Adipose tissue (tissue), 3 donors: ENCODE results near the gene FOXO6. TPM values are rescaled to one million over a fixed set of nuclear protein-coding genes. Genes with fewer than 3 reads are reported as not detected.

Source experiments
- H3K27ac ChIP-seq: one replicate; pipeline ENCODE4 v1.5.1; 2013; ENCODE audit warnings: low read depth, low read length
- WGBS, 3 donors: extraction: QIAGEN DNeasy Blood & Tissue Kit; methylation state at CpG; one replicate each; pipeline ENCODE4 v1.1.7; 2013; 5-methylcytosine and 5-hydroxymethylcytosine counted together
- polyA plus RNA-seq, 3 donors: library from polyadenylated mRNA; stranded (reverse); fragments of 200-250 nt; gene quantifications; one replicate each; pipeline ENCODE4 v1.2.3, GENCODE V29; 2013
- donor health status: healthy with polysubstance abuse.
- donor health status: Bipolar disorder and iron deficiency.
- donor health status: healthy.

FOXO6 gene
- polyA plus RNA-seq, 3 donors, result 0.24 to 0.37 (median 0.34) TPM

DNA sequence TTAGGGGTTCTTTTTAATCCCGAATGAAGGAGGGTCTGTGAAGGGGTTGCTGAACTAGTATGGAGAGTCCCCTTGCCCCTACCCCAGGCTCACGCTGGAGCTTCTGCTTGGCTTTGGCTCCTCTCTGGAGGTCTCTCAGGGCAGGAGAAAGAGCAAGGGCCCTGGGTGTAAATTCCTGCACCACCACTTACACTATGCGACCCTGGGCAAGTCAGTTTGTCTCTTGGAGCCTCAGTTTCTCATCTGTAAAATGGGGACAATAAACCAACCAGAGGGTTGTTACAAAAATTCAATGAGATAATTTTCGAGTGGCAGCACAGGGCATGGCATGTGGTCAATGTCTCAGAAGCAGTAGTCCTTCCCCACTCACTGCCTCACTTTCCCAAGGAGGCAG, 11.4 kb downstream of the FOXO6 start:
- 59 to 67% (median 62%) methylated on average over 4 of the region's 4 CpGs for WGBS, 3 donors
- H3K27ac ChIP-seq, result no peak overlapping the region

DNA sequence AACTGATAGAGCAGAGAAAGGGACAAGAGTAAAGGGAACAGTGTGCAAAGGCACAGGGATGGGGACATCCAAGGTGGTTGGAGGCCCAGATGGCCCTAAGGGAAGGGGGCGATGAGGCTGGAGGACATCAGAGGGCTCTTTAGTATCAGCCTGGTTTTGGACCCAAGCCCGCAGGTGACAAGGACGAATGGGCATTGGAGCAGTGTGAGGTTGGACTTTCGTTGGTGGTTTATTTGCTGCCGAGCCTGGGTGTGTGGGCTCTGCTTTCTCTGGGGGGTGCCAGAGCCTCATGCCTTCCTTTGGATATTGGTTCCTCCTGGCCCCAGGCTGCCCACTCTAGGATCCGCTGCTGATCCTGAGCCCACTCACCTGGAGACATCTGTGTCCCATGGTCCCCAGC, 12.1 kb downstream of the FOXO6 start:
- H3K27ac ChIP-seq, result no peak overlapping the region
- WGBS, 3 donors, result 69 to 85% (median 85%) methylated on average over 6 of the region's 6 CpGs

DNA sequence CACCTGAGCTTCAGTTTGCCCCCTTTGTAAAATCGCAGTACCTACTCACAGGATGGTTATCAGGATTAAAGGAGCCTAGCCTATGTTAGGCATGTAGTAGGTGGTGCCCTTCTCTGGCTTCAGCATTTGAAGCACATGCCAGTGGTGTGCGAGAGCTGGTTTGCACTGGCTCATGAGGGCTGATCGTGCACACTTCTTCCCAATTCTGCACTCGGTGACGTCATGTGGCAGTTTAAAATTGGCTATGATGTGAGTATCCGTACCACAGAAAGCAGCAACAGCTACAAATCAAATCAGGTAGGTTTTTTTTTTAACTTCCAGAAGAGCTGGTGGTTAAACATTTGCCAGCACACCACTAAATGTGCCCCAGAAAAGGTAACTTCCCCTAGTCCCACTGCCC, 13.5 kb downstream of the FOXO6 start:
- H3K27ac ChIP-seq, result no peak overlapping the region
- 72 to 90% (median 86%) methylated on average over 6 of the region's 6 CpGs for WGBS, 3 donors

DNA sequence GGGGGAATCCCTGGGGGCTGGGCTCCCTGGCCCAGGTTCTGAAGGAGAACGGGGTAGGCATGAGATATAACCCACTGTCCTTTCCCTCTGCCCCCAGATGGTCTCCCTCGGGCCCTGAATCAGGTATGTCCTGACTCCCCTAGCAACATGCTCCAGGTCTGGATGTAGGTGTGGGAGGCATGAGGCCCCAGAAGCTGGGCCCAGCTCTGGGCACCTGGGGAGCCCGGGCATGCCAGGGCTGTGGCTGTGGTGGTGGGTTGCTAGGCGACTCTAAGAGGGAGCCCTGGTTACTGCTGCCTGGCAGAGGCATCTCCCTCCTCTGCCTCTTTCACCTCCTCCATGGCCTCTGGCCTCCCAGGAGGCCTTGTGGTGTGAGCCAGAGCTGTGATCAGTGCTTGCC, 16.2 kb downstream of the FOXO6 start:
- 78 to 85% (median 85%) methylated on average over 4 of the region's 4 CpGs for WGBS, 3 donors
- no peak overlapping the region for H3K27ac ChIP-seq

DNA sequence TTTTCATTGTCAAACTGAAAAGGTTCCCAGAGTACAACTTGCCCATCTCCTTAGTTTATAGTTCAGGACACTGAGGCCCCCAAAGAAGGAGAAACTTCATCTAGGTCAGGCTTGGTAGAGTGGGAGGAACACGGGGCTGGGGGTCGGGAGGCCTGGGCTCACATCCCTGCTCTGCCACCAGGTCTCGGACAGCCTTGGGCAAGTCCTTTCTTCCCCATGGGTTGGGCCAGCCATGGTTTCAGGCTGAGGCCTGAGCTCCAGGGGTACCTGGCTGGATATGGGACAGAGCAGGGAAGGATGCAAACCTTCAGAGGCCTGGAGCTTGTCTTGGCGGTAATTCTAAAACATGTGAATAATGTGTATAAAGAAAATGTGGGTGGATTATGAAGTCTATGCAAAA, 17.0 kb downstream of the FOXO6 start:
- 83 to 92% (median 91%) methylated on average over 4 of the region's 4 CpGs for WGBS, 3 donors
- no peak overlapping the region for H3K27ac ChIP-seq

DNA sequence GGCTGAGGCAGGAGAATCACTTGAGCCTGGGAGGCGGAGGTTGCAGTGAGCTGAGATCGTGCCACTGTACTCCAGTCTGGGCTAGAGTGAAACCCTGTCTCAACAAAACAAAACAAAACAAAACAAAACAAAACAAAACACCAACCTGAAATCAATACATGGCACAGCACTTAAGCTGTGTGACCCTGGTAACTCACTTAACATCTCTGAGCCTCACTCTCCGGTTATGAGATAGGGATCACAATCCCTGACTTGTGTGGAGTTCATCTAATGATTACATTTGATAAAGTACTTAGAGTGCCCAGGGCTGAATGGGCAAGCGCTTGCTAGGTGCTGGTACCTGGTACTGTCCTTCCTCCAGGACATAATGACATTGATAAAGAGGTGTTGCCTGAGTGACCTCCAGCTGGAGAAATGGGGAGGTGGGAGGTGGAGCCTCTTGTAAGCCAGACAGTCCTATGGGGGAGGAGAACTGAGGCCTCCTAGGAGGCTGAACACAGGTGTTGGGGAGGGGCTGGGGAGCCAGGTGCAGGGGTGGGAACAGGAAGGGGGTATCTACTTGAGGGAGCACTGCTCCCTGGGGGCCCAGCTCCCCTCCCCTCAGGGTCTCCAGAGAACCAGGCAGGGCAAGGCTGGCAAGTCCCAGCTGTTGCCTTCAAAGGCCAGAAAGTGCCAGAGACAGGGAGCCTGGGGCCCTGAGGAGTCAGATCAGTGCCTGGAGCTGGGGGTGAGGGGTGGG, 17.9 kb downstream of the FOXO6 start:
- WGBS, 3 donors, result 87 to 94% (median 94%) methylated on average over 4 of the region's 4 CpGs
- H3K27ac ChIP-seq, result no peak overlapping the region

DNA sequence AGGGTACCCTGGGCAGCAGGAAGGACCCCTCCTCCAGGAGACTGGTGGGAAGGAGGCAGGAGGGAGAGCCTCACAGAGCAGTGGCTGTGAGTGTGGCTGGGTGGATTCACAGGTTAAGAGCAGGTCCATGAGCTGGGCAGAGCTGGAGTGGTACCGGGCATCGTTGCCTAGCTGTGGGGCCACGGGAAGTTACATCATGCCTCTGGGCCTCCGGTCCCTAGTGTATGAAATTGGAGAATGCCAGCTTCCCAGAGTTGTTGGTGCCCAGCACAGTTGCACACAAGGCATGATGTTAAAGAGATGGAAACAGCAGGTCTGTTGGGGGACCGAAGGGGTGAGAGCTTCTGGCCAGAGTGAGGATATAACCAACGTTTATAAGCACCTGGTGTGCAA, 18.5 kb downstream of the FOXO6 start:
- H3K27ac ChIP-seq, result no peak overlapping the region
- 42 to 65% (median 53%) methylated on average over 6 of the region's 6 CpGs for WGBS, 3 donors

DNA sequence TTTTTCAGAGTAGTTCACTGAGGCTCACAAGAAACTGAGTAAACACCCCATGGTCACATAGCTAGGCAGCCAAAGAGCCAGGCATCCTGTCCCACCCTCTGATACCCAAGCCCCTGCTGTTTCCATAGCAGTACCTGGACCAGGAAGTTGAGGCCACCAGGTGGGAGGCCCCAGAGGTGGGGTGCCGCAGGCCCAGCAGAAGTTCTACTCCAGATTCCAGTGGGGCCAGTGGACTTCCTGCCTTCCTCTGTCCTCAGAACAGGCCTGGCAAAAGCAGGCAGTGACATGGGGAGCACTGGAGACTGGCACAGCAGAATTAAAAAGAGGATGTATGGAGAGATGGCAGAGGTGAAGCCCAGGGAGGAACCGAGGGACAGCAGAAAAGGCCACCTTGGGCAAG, 19.0 kb downstream of the FOXO6 start:
- 65 to 85% (median 66%) methylated on average over 2 of the region's 2 CpGs for WGBS, 3 donors
- H3K27ac ChIP-seq, result no peak overlapping the region

DNA sequence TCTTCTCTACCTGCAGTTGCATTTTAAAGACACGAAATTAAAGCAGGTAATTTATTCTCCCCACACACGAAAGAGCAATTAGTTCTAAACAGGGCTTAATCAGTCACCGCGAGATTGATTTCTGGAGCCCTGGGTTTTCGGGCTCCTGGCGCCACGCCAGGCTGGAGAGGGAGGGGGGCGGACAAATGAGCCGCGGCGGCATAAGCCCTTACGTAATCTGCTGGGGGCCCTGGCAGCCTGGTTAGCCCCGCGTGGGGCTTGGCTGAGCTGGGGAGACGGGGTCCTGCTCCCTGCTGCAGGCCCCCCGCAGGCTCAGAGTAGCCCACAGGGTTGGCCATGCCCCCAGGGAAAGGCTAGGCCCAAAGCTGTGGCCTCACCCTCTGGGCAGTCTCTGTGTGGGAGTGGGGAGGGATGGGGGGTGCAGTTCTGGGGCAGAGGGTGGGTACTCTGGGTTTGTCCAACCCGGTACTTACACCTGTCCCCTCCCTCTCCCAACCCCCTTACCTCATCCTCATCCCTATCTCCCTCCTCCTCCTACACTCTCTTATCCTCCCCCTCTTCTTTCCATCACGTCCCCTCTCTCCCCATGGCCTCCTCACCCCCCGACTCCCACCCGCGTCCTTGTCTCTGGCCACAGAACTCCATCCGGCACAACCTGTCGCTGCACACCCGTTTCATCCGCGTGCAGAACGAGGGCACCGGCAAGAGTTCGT, 19.9 kb downstream of the FOXO6 start:
- H3K27ac ChIP-seq, result no peak overlapping the region
- WGBS, 3 donors, result 7 to 18% (median 8%) methylated on average over 28 to 29 of the region's 29 CpGs

DNA sequence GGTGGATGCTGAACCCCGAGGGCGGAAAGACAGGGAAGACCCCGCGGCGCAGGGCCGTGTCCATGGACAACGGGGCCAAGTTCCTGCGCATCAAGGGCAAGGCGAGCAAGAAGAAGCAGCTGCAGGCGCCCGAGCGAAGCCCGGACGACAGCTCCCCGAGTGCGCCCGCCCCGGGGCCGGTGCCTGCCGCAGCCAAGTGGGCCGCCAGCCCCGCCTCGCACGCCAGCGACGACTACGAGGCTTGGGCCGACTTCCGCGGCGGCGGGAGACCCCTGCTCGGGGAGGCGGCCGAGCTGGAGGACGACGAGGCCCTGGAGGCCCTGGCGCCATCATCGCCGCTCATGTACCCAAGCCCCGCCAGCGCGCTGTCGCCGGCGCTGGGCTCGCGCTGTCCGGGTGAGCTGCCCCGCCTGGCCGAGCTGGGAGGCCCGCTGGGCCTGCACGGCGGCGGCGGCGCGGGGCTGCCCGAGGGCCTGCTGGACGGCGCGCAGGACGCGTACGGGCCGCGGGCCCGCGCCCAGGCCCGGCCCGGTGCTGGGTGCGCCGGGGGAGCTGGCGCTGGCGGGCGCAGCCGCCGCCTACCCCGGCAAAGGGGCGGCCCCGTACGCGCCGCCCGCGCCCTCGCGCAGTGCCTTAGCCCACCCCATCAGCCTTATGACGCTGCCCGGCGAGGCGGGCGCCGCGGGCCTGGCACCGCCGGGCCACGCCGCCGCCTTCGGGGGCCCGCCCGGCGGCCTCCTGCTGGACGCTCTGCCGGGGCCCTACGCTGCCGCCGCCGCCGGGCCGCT, 20.7 kb downstream of the FOXO6 start:
- H3K27ac ChIP-seq, result peak overlapping the region; percentile 60
- WGBS, 3 donors, result 2 to 10% (median 2%) methylated on average over 60 to 110 of the region's 112 CpGs

DNA sequence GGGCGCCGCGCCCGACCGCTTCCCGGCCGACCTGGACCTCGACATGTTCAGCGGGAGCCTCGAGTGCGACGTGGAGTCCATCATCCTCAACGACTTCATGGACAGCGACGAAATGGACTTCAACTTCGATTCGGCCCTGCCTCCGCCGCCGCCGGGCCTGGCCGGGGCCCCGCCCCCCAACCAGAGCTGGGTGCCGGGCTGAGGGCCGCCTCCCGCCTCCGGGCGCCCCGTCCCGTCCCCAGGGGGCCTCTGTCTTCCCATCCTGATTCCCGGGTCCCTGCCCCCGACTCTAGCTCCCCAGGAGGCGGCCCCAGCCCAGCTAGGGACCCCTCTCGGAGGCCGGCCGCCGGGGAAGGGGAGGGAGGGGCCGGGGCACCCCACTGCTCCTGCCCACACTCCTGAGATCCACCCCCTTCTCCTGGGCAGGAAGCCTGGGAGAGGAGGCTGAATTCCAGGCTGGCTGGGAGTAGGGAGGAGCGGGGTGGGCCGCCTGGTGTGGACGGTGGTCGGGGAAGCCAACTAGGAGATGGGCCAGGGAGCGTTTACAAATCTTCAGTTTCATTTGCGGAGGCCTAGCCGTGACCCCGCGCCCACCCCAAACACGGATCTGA, 21.4 kb downstream of the FOXO6 start:
- 1 to 13% (median 2%) methylated on average over 27 to 48 of the region's 48 CpGs for WGBS, 3 donors
- peak overlapping the region; percentile 60 for H3K27ac ChIP-seq

DNA sequence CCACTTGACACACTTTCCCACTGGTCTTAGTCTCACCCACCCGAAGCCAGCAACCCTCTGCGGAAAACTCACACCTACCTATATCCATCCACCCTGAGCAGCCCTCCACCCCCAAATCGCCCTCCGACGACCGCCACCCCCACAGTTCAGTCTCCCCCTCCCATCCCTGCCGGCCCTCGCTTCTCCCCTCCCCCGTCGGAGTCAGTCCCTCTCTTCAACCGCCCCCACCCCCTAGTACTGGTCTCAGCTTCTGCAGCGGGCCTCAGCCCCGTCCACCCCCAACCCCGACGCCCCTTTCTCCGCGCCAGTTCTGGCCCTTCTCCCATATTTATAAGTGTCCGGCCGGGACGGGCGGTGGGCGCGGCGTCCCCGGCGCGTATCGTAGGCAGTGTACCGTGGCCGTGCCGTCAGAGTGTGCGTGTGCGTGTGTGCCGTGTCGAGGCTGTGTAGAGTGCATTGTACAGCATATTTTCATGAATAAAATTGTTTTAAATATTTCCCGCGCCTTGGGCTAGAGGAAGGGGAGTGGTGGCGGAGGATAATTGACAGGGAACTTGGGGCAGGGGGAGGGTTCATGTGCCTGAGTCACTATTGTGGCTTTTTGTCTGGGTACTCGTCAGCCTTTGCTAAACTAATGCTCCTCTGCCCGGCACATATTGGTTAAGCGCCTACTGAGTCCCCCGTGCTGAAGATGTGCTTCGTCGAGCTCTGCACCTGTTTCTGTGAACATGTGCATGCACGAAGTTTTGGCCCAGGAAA, 22.0 kb downstream of the FOXO6 start:
- 11 to 49% (median 13%) methylated on average over 43 to 45 of the region's 45 CpGs for WGBS, 3 donors
- H3K27ac ChIP-seq, result no peak overlapping the region

DNA sequence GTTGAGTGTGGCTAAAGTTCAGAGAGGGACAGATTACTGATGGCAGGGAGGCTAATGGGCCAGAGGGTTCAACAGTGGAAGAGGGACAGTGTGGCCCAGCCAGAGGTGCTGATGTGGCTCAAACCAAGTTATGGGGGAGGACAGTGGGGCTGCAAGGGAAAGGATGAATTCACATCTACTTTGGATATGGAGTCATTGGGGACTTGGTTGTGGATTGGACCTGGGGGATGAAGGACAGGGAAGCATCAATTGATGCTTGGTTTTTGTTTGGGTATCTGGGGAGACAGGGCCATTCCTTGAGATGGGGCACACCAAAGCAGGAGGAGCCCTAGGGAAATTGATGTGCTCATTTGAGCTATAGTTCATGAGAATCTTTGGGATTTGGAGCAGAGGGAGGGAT, 23.3 kb downstream of the FOXO6 start:
- no peak overlapping the region for H3K27ac ChIP-seq

DNA sequence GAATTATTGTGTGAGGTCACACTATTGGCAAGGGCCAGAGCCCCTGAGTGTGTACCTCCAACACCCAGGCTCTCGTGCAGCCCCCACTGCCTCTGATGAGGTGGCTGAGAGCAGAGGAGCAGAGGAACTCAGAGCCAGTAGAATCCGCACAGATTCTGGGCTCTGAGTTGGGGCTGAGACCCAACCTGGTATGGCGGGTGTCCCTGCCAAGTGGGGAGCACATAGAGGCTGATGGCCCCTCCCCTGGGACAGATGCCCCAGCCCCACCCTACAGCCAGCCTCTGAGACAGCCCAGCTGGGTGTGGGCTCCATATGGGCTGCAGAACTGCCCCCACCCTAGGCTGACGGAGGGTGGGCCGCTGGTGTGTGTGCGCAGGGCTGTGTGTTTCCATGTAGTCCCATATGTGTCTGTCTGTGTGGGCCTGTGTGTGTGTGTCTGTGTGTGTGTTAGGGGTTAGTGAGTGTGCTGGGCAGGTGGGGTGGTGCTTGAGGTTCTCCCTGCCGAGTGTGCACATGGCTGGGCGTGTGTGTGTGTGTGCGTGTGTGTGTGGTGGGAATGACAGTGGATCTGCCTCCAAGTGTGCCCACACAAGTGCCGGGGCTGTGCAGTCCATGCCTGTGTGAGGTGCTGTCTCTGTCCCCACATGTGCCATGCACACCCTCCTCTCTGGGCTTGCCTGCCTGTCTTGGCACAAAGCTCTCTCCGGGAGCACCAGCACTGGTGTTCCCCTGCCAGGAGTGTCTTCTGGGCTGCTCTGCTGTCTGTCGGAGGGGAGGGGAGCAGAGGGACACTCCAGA, 24.4 kb downstream of the FOXO6 start:
- 64 to 80% (median 70%) methylated on average over 12 of the region's 12 CpGs for WGBS, 3 donors
- no peak overlapping the region for H3K27ac ChIP-seq

DNA sequence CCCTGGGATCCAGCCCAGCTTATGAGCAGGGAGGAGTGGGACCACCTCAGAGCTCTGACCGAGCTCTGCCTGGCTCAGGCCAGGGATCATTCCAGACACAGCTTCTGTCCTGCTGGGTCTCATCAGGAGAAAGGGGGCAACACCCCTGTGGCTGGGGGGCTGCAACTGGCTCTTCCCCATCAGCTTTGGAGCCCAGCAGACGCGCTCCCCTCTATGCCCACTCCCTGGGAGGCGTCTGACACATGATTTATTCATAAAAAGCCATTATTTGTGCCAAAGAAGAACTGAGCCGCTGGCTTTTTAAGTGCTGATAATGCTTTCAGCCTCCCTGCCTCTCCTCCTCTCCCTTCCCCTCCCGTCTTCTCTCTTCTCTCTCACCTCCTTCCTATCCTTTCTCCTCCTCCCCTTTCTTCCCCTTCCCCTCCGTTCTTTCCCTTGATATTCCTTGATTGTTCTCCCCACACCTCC, 25.0 kb downstream of the FOXO6 start:
- H3K27ac ChIP-seq, result no peak overlapping the region
- 50 to 74% (median 55%) methylated on average over 7 of the region's 7 CpGs for WGBS, 3 donors

DNA sequence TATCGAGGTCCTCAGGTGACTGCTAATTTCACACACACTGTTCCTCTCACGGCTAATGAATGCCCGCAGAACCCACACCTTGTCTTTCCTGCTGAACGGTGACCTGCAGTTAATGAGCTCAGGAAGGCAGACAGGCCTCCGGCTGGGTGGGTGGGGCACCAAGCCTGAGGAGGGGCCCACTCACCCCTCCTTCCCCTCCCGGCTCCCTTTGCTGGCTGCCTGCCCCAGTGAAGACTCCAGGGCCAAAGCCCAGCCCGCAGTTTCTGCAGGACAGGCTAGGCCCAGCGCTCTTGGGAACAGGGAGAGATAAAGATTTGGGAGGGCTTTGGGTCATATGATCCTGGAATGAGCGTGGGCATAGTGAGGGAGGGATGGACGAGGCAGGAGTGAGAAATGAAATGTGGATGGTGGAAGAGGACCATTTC, 26.4 kb downstream of the FOXO6 start:
- WGBS, 3 donors, result 7 to 11% (median 9%) methylated on average over 9 to 10 of the region's 10 CpGs
- no peak overlapping the region for H3K27ac ChIP-seq

DNA sequence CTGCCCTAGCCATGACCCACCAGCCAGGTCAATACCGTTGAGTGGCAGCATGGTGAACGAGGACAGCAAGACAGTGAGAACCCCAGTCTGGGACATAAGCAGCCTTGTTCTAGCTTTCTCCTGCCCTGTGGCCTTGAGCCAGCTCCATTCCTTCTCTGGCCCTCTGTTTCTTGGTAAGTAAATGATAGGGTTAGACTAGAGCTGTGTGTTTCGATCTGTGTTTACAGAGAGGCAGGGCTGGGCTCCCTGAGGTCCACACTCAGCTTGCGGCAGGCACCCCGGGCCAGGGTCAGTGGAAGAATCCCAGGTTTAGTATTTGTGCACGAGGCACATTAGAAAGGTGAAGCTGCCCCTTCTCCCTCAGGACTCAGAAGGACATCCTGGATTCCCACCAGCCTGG, 27.3 kb downstream of the FOXO6 start:
- 24 to 79% (median 78%) methylated on average over 6 of the region's 6 CpGs for WGBS, 3 donors
- H3K27ac ChIP-seq, result no peak overlapping the region
